H1 (cell line): ENCODE data around the gene FGF18. TPM values are rescaled to one million over a fixed set of nuclear protein-coding genes. Genes with fewer than 3 reads are reported as not detected.

ENCODE experiments used
- CEBPB ChIP-seq: IDR thresholded peaks from 2 replicates; pipeline ENCODE4 v1.6.1; 2012; ENCODE audit warnings: low read depth, low read length
- EP300 ChIP-seq, 2 experiments: IDR thresholded peaks; 1 replicate in 1 of 2; 2 replicates in 1 of 2; pipeline ENCODE4 v1.6.1; 2011 to 2012; ENCODE audit warnings: low read depth in 2 of 2, low read length in 2 of 2, mild to moderate bottlenecking in 2 of 2, borderline replicate concordance in 1 of 2, inconsistent platforms in 1 of 2, moderate library complexity in 1 of 2
- KDM4A ChIP-seq: IDR thresholded peaks from one replicate; pipeline ENCODE4 v1.7.1; 2012; ENCODE audit warnings: low read depth, mild to moderate bottlenecking, moderate library complexity, low read length, inconsistent platforms; ENCODE audit not compliant: severe bottlenecking
- polyA plus RNA-seq, 7 experiments: library from polyadenylated mRNA; depleted of rRNA in 3 of 7; stranded (reverse) in 5 of 7; unstranded in 2 of 7; fragments of >200 nt in 5 of 7; fragments of 200-250 nt in 2 of 7; gene quantifications; 1 replicate in 5 of 7; 2 replicates in 1 of 7; 4 replicates in 1 of 7; pipeline versions ENCODE4 v1.2.1 to v1.2.3, GENCODE V29; 2011 to 2013; ENCODE audit warnings: missing spikeins in 2 of 7, mixed read lengths in 2 of 7
- total RNA-seq: library from RNA; stranded (reverse); fragmentation: NEBNext Ultra II Directional; extraction: Animal tissue kit (Norgen Biotek cat#: 25700); gene quantifications from 2 replicates; pipeline ENCODE4 v1.2.1, GENCODE V29; 2021

Gene FGF18
- total and polyA plus RNA-seq, 2 of the 8 experiments (the other 6 are each of a cell fraction or from before 2014, with no cell fraction given), result 0.54 to 1.3 TPM

- TF ChIP-seq KDM4A (no peak), EP300 (IDR thresholded peaks at IDR 0.05; ENCODE audit: borderline replicate concordance in 1 of 2, low read depth in 2 of 2, low read length in 2 of 2) (no peak), CEBPB (no peak)
- TF ChIP-seq, all 59 proteins: peak for 0
Observed at GRCh38 chr5:171428168-171428696, 8.8 kb downstream of the FGF18 start (continued).
